ENCODE data around the gene KLK8. TPM values are rescaled to one million over a fixed set of nuclear protein-coding genes. Genes with fewer than 3 reads are reported as not detected.

The KLK8 gene
- polyA plus RNA-seq, 4 donors = 2.3 to 3.4 (median 2.6) TPM

GRCh38 chr19:50957587-50957986 is 43.8 kb downstream of the KLK8 start:
- no peak for DNase-seq (ENCODE audit: low read depth in 4 of 4, low spot score in 3 of 4)

DNA sequence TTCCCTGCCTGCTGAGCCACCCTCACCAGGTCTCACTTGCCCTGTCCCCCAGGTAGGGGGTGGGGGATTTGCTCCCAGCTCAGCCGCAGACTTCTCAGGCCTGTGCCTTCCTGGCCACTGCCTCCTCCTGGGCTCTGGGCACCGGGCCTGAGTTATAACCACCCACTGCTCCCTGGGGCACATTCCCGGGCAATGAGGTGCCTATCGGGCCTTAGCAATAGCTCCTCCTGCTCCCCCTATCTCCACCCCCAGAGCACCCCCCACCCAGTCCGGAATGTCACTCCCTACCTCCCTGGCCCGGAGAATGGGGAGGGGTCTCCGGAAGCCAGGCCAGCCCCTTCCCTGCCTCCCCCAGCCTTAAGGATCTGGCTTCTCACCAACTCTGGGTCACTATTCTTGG is 48.5 kb downstream of the KLK8 start, which contains the start of gene KLK5:
KLK5 (minus strand) TSS at position 129 of the 400 bp plus-strand sequence. CDS start 381 bp downstream, outside the sequence.
- no peak for DNase-seq (ENCODE audit: low read depth in 4 of 4, low spot score in 3 of 4)

DNA sequence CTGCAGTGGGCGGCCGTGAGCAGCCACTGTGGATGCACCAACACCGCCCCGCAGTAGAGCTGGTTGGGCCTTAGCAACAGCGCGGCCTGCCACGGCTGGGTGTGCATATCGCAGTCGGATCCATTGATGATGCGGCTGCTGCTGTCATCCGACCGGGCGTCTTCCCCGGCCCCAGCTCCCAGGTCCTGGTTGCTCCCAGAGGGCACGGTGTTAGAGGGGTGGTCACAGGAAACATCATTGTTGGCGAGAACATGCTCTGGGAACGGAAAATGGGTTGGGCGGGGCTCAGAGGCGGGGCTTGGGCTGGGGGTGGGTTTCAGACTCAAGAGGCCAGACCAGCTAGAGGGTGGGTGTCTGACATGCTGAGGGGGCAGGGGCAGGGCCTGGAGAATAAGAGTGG is 51.5 kb downstream of the KLK8 start:
- no peak for DNase-seq (ENCODE audit: low read depth in 4 of 4, low spot score in 3 of 4)

- DNase-seq (ENCODE audit: low read depth in 4 of 4, low spot score in 3 of 4) = no peak
Measured at GRCh38 chr19:50947123-50947522, 54.3 kb downstream of the KLK8 start.

Other genes starting within 250 kb of the KLK8 start
- gene GPR32, start 231.1 kb downstream of the KLK8 start, polyA plus RNA-seq (ENCODE audit: insufficient read length in 4 of 4) = not detected
- gene ACP4, start 211.2 kb downstream of the KLK8 start, polyA plus RNA-seq (ENCODE audit: insufficient read length in 4 of 4) = under 1 TPM in 1 of 4 donors, not detected in 3; 0.21 TPM
- 1 to 10 TPM; 1.7 to 2.3 (median 2.0) TPM for gene KLK1, start 177.8 kb downstream of the KLK8 start, polyA plus RNA-seq (ENCODE audit: insufficient read length in 4 of 4)
- under 1 TPM in 1 of 4 donors, not detected in 3; 0.11 TPM for gene KLK15, start 168.0 kb downstream of the KLK8 start, polyA plus RNA-seq (ENCODE audit: insufficient read length in 4 of 4)
- under 1 TPM; 0.28 to 0.55 (median 0.38) TPM for gene KLK3, start 146.7 kb downstream of the KLK8 start, polyA plus RNA-seq (ENCODE audit: insufficient read length in 4 of 4)
- gene KLK2, start 128.2 kb downstream of the KLK8 start, polyA plus RNA-seq (ENCODE audit: insufficient read length in 4 of 4) = under 1 TPM in 2 of 4 donors, not detected in 2; 0.03 to 0.24 TPM
- gene KLK4, start 90.2 kb downstream of the KLK8 start, polyA plus RNA-seq (ENCODE audit: insufficient read length in 4 of 4) = under 1 TPM in 2 of 4 donors, not detected in 2; 0.05 to 0.22 TPM
- 1 to 10 TPM; 1.3 to 2.6 (median 2.1) TPM for gene KLK5, start 48.6 kb downstream of the KLK8 start, polyA plus RNA-seq (ENCODE audit: insufficient read length in 4 of 4)
- 10 to 100 TPM; 36.8 to 53.2 (median 42.2) TPM for gene KLK6, start 32.0 kb downstream of the KLK8 start, polyA plus RNA-seq (ENCODE audit: insufficient read length in 4 of 4)
- gene KLK7, start 17.7 kb downstream of the KLK8 start, polyA plus RNA-seq (ENCODE audit: insufficient read length in 4 of 4) = 1 to 10 TPM; 5.1 to 9.7 (median 5.6) TPM
- gene KLK10, start 18.1 kb upstream of the KLK8 start, polyA plus RNA-seq (ENCODE audit: insufficient read length in 4 of 4) = under 1 TPM in 3 of 4 donors, not detected in 1; 0.29 to 0.32 (median 0.31) TPM
- under 1 TPM in 3 of 4 donors, not detected in 1; 0.21 to 0.28 (median 0.27) TPM for gene KLK11, start 25.0 kb upstream of the KLK8 start, polyA plus RNA-seq (ENCODE audit: insufficient read length in 4 of 4)
- under 1 TPM in 1 of 4 donors, not detected in 3; 0.06 TPM for gene KLK12, start 33.4 kb upstream of the KLK8 start, polyA plus RNA-seq (ENCODE audit: insufficient read length in 4 of 4)
- gene KLK13, start 63.5 kb upstream of the KLK8 start, polyA plus RNA-seq (ENCODE audit: insufficient read length in 4 of 4) = under 1 TPM; 0.20 to 0.55 (median 0.52) TPM
- under 1 TPM; 0.15 to 0.53 (median 0.28) TPM for gene KLK14, start 81.3 kb upstream of the KLK8 start, polyA plus RNA-seq (ENCODE audit: insufficient read length in 4 of 4)
- 1 to 10 TPM; 2.6 to 4.6 (median 3.0) TPM for gene CTU1, start 106.8 kb upstream of the KLK8 start, polyA plus RNA-seq (ENCODE audit: insufficient read length in 4 of 4)
- gene SIGLEC9, start 123.3 kb upstream of the KLK8 start, polyA plus RNA-seq (ENCODE audit: insufficient read length in 4 of 4) = 1 to 10 TPM in 3 of 4 donors, under 1 TPM in 1; 0.97 to 2.3 (median 1.3) TPM
- under 1 TPM; 0.32 to 0.62 (median 0.43) TPM for gene SIGLEC7, start 140.7 kb upstream of the KLK8 start, polyA plus RNA-seq (ENCODE audit: insufficient read length in 4 of 4)
- gene CD33, start 223.5 kb upstream of the KLK8 start, polyA plus RNA-seq (ENCODE audit: insufficient read length in 4 of 4) = 1 to 10 TPM; 1.5 to 2.6 (median 1.5) TPM
- not detected for gene SIGLECL1, start 249.5 kb upstream of the KLK8 start, polyA plus RNA-seq (ENCODE audit: insufficient read length in 4 of 4)

Measured in right renal pelvis (tissue), 4 donors.